ENCODE measurements around the gene TRAP1.

The TRAP1 gene

DNA sequence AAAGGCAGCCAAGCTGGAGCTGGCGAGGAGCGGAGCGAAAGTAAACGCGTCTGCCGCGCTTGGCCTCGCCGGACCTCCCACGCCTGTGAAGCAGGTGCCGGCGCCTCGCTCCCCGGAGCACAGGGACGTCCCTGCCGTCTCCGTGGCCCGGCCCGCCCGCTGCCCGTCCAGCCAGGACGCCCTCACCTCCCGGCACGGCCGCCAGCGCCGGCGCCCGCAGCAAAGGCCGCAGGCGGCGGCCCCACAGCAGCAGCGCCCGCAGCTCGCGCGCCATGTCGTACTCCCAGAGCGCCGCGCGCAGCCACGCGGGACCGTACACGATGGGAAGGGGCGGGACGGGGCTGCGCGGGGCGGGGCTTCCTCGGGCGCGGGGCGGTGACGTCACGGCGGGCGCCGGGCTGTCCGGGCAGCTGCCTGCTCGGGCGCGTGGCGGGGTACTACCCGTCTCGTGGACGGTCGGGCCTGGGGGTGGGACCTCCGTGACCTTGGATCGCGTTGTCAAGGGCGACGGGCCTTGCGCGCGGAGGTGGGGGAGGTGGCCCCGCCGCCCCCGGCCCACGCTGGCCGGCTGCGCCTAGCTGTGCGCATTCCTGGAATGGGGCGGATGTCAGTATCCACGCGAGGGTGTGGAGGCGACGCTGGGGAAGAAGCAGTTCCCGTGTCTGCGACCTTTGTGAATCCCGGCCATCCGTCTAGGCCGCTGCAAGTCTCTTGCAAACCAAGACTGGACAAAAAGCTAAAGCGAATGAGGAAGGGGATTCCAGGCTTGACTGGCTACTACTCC, at the start of gene TRAP1:
TSS of gene TRAP1 (minus strand) at position 290 of the 784 bp plus-strand sequence. CDS start at position 274, 16 bp downstream.
- Histone ChIP-seq H3K27me3 (ENCODE audit: insufficient read depth, insufficient read length) (no peaks in the 10 kb centered on the region), H3K9me3 (ENCODE audit: insufficient read depth, low read length) (no peaks in the 10 kb centered on the region), H3K36me3 (ENCODE audit: insufficient read depth, insufficient read length, low read length) (peaks cover 26% of the 10 kb centered on the region), H3K4me1 (ENCODE audit: insufficient read depth, insufficient read length) (peaks cover 26% of the 10 kb centered on the region), H3K4me3 (ENCODE audit: insufficient read length, low read depth) (peak within 1 kb of the TSS; percentile 99), H3K9ac (ENCODE audit: insufficient read length, low read depth) (peak within 1 kb of the TSS; percentile 85)
- TF ChIP-seq ZNF274 (IDR thresholded peaks at IDR 0.05; ENCODE audit: low read depth, low read length) (no peak), YY1 (IDR thresholded peaks at IDR 0.05; ENCODE audit: insufficient read depth, insufficient read length) (no peak), SUZ12 (IDR thresholded peaks at IDR 0.05; ENCODE audit: extremely low read depth, insufficient read depth, insufficient read length) (no peak)
- DNase-seq (ENCODE audit: low read depth, low spot score), result no peak

DNA sequence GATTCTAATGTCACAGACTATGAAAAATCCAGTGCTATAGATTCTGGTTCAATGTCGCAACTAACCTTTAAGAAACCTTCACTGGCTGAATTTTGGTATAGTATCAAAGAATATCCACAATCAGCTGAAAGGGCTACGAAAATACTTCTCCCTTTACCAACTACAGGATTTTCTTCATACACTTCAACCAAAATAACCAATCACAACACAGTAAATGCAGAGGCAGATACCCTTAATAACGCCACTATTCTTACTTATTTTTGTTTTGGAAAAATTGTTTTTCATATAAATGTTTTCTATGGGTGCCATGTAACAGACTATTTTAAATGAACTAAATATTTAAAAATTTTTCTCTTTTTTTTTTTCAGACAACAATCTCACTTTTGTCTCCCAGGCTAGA, 48.9 kb upstream of the TRAP1 start:
- no peak for DNase-seq (ENCODE audit: low read depth, low spot score)
- no peak for TF ChIP-seq SUZ12 (IDR thresholded peaks at IDR 0.05; ENCODE audit: extremely low read depth, insufficient read depth, insufficient read length)
- no peak for TF ChIP-seq ZNF274 (IDR thresholded peaks at IDR 0.05; ENCODE audit: low read depth, low read length)
- TF ChIP-seq YY1 (IDR thresholded peaks at IDR 0.05; ENCODE audit: insufficient read depth, insufficient read length), result no peak
- Histone ChIP-seq H3K4me1 (ENCODE audit: insufficient read depth, insufficient read length) (no peaks in the 10 kb centered on the region), H3K27me3 (ENCODE audit: insufficient read depth, insufficient read length) (no peaks in the 10 kb centered on the region), H3K36me3 (ENCODE audit: insufficient read depth, insufficient read length, low read length) (peaks cover 89% of the 10 kb centered on the region), H3K9me3 (ENCODE audit: insufficient read depth, low read length) (no peaks in the 10 kb centered on the region), H3K9ac (ENCODE audit: insufficient read length, low read depth) (no peak overlapping the region), H3K4me3 (ENCODE audit: insufficient read length, low read depth) (no peak overlapping the region)

DNA sequence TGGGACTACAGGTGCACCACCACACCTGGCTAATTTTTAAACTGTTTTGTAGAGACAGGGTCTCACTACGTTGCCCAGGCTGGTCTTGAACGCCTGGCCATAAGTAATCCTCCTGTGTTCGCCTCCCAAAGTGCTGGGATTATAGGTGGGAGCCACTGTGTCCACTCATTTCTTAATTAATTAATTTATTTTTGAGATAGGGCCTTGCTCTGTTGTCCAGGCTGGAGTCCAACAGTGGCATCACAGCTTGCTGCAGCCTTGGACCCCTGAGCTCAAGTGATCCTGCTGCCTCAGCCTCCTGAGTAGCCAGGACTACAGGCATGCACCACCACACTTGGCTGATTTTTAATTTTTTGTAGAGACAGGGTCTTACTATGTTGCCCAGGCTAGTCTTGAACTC, 47.1 kb upstream of the TRAP1 start:
- no peaks in the 10 kb centered on the region for H3K9me3 ChIP-seq (ENCODE audit: insufficient read depth, low read length)
- no peak for TF ChIP-seq SUZ12 (IDR thresholded peaks at IDR 0.05; ENCODE audit: extremely low read depth, insufficient read depth, insufficient read length)
- H3K27me3 ChIP-seq (ENCODE audit: insufficient read depth, insufficient read length), result no peaks in the 10 kb centered on the region
- H3K36me3 ChIP-seq (ENCODE audit: insufficient read depth, insufficient read length, low read length), result peaks cover 83% of the 10 kb centered on the region
- H3K4me1 ChIP-seq (ENCODE audit: insufficient read depth, insufficient read length), result no peaks in the 10 kb centered on the region
- H3K4me3 ChIP-seq (ENCODE audit: insufficient read length, low read depth), result no peak overlapping the region
- DNase-seq (ENCODE audit: low read depth, low spot score), result no peak
- H3K9ac ChIP-seq (ENCODE audit: insufficient read length, low read depth), result no peak overlapping the region

DNA sequence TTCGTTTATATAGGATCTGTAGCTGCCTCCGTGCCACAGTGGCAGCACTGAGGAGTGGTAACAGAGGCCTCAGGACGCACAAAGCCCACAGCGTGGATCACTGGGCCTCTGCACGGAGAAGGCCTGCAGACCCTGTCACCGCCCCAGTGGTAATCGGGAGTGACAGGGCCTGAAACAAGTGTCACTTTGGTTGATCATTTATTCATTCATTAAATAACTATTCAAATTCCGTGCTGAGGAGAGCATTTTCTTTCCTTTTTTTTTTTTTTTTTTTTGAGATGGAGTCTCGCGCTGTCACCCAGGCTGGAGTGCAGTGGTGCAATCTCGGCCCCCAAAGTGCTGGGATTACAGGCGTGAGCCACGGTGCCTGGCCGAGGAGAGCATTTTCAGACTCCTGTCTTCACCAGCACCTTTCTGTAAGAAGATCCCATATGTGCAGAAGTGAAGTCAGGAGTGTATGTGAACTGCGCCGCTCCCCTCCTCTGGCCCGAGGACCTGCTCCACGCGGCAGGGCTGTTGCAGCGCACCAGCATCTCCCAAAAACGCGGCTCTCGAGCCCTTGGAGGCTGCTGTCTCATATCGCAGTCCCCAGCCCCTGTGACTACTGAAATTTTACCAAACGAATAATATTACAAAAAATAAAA, 44.9 kb upstream of the TRAP1 start:
- Histone ChIP-seq H3K9me3 (ENCODE audit: insufficient read depth, low read length) (no peaks in the 10 kb centered on the region), H3K27me3 (ENCODE audit: insufficient read depth, insufficient read length) (no peaks in the 10 kb centered on the region), H3K9ac (ENCODE audit: insufficient read length, low read depth) (no peak overlapping the region), H3K36me3 (ENCODE audit: insufficient read depth, insufficient read length, low read length) (peaks cover 80% of the 10 kb centered on the region), H3K4me1 (ENCODE audit: insufficient read depth, insufficient read length) (no peaks in the 10 kb centered on the region), H3K4me3 (ENCODE audit: insufficient read length, low read depth) (no peak overlapping the region)
- TF ChIP-seq YY1 (IDR thresholded peaks at IDR 0.05; ENCODE audit: insufficient read depth, insufficient read length) (no peak), SUZ12 (IDR thresholded peaks at IDR 0.05; ENCODE audit: extremely low read depth, insufficient read depth, insufficient read length) (no peak), ZNF274 (IDR thresholded peaks at IDR 0.05; ENCODE audit: low read depth, low read length) (no peak)
- DNase-seq (ENCODE audit: low read depth, low spot score), result no peak

GRCh38 chr16:3761375-3762106, 44.2 kb upstream of the TRAP1 start:
- H3K9ac ChIP-seq (ENCODE audit: insufficient read length, low read depth), result no peak overlapping the region
- peaks cover 80% of the 10 kb centered on the region for H3K36me3 ChIP-seq (ENCODE audit: insufficient read depth, insufficient read length, low read length)
- no peak overlapping the region for H3K4me3 ChIP-seq (ENCODE audit: insufficient read length, low read depth)
- H3K4me1 ChIP-seq (ENCODE audit: insufficient read depth, insufficient read length), result no peaks in the 10 kb centered on the region
- no peaks in the 10 kb centered on the region for H3K9me3 ChIP-seq (ENCODE audit: insufficient read depth, low read length)
- no peak for DNase-seq (ENCODE audit: low read depth, low spot score)
- TF ChIP-seq YY1 (IDR thresholded peaks at IDR 0.05; ENCODE audit: insufficient read depth, insufficient read length), result no peak
- TF ChIP-seq ZNF274 (IDR thresholded peaks at IDR 0.05; ENCODE audit: low read depth, low read length), result no peak
- no peak for TF ChIP-seq SUZ12 (IDR thresholded peaks at IDR 0.05; ENCODE audit: extremely low read depth, insufficient read depth, insufficient read length)
- H3K27me3 ChIP-seq (ENCODE audit: insufficient read depth, insufficient read length), result no peaks in the 10 kb centered on the region

GRCh38 chr16:3760518-3760917, 43.2 kb upstream of the TRAP1 start:
- Histone ChIP-seq H3K9me3 (ENCODE audit: insufficient read depth, low read length) (no peaks in the 10 kb centered on the region), H3K9ac (ENCODE audit: insufficient read length, low read depth) (no peak overlapping the region), H3K36me3 (ENCODE audit: insufficient read depth, insufficient read length, low read length) (peaks cover 81% of the 10 kb centered on the region), H3K4me1 (ENCODE audit: insufficient read depth, insufficient read length) (no peaks in the 10 kb centered on the region), H3K27me3 (ENCODE audit: insufficient read depth, insufficient read length) (no peaks in the 10 kb centered on the region), H3K4me3 (ENCODE audit: insufficient read length, low read depth) (no peak overlapping the region)
- no peak for TF ChIP-seq ZNF274 (IDR thresholded peaks at IDR 0.05; ENCODE audit: low read depth, low read length)
- TF ChIP-seq SUZ12 (IDR thresholded peaks at IDR 0.05; ENCODE audit: extremely low read depth, insufficient read depth, insufficient read length), result no peak
- TF ChIP-seq YY1 (IDR thresholded peaks at IDR 0.05; ENCODE audit: insufficient read depth, insufficient read length), result no peak
- DNase-seq (ENCODE audit: low read depth, low spot score), result no peak

DNA sequence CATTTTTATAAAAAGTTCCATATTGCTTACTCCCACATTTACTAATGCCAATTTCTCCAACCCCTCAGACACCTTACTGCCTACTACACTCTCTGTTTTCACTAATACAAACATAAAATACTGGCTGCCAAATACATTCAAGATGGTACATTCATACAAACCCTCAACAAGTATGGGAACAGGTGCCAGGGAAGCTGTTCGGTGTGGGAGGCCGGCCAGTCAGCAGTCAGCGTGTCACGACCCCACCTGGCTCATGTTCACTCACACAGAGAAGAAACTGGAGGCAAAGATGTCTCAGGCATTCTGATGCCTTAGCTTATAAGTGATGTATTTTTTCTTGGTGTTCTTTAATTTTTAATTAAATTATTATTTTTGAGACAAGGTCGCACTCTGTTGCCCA, 42.4 kb upstream of the TRAP1 start:
- Histone ChIP-seq H3K4me3 (ENCODE audit: insufficient read length, low read depth) (no peak overlapping the region), H3K36me3 (ENCODE audit: insufficient read depth, insufficient read length, low read length) (peaks cover 80% of the 10 kb centered on the region), H3K9me3 (ENCODE audit: insufficient read depth, low read length) (no peaks in the 10 kb centered on the region), H3K4me1 (ENCODE audit: insufficient read depth, insufficient read length) (no peaks in the 10 kb centered on the region), H3K27me3 (ENCODE audit: insufficient read depth, insufficient read length) (no peaks in the 10 kb centered on the region), H3K9ac (ENCODE audit: insufficient read length, low read depth) (no peak overlapping the region)
- DNase-seq (ENCODE audit: low read depth, low spot score), result no peak
- TF ChIP-seq SUZ12 (IDR thresholded peaks at IDR 0.05; ENCODE audit: extremely low read depth, insufficient read depth, insufficient read length) (no peak), ZNF274 (IDR thresholded peaks at IDR 0.05; ENCODE audit: low read depth, low read length) (no peak), YY1 (IDR thresholded peaks at IDR 0.05; ENCODE audit: insufficient read depth, insufficient read length) (no peak)
